Left lung (tissue), 10 donors: ENCODE measurements around the gene MRPL23. TPM values are rescaled to one million over a fixed set of nuclear protein-coding genes. Genes with fewer than 3 reads are reported as not detected.
A peak's percentile ranks its signal among the peaks of the same experiment; 100 is the strongest.

ENCODE experiments used
- ATAC-seq: fragments of 200-7000 bp; cut with Tn5 transposase; one replicate; pipeline ENCODE4 v1.9.1; 2020; ENCODE audit warnings: moderate library complexity
- DNase-seq, 4 donors: peaks; one replicate each; pipeline ENCODE4 v3.0.0-alpha.2; 2013 to 2020
- H3K27ac ChIP-seq, 2 donors: fragments of 200-600 bp; sonication (generic) in 1 of 2; one replicate each; pipeline versions ENCODE4 v1.5.0 to v1.8.0; 2020 to 2021
- H3K27me3 ChIP-seq, 2 donors: fragments of 200-600 bp; sonication (generic) in 1 of 2; one replicate each; pipeline versions ENCODE4 v1.5.0 to v1.8.0; 2020 to 2021
- H3K36me3 ChIP-seq, 2 donors: fragments of 200-600 bp; sonication (generic) in 1 of 2; one replicate each; pipeline versions ENCODE4 v1.5.0 to v1.8.0; 2020 to 2021
- H3K4me1 ChIP-seq, 2 donors: fragments of 200-600 bp; one replicate each; pipeline ENCODE4 v1.8.0; 2021
- H3K4me3 ChIP-seq, 2 donors: fragments of 200-600 bp; sonication (generic) in 1 of 2; one replicate each; pipeline versions ENCODE4 v1.5.0 to v1.8.0; 2020 to 2021; ENCODE audit warnings: mild to moderate bottlenecking in 1 of 2
- H3K9me3 ChIP-seq, 2 donors: fragments of 200-600 bp; sonication (generic) in 1 of 2; one replicate each; pipeline versions ENCODE4 v1.5.0 to v1.8.0; 2020 to 2021
- intact Hi-C, 2 donors: fragments of 100-400 bp; cut with DNase I; formaldehyde crosslinking; loops; one replicate each; pipeline versions ENCODE4 v1.11.2 to v1.14.2; 2022
- polyA plus RNA-seq, 6 donors: library from polyadenylated mRNA; unstranded; fragments of 120-200 nt; gene quantifications; one replicate each; pipeline ENCODE4 v1.2.1, GENCODE V29; 2013; ENCODE audit not compliant: insufficient read length in 6 of 6
- total RNA-seq, 2 donors: library from RNA; stranded (reverse); fragmentation: NEBNext Ultra II Directional; extraction: Animal tissue kit (Norgen Biotek cat#: 25700); gene quantifications; one replicate each; pipeline ENCODE4 v1.2.1, GENCODE V29; 2021
- TF ChIP-seq, protein P1 (sequence below), 2 donors: fragments of 200-600 bp; sonication (generic) in 1 of 2; IDR thresholded peaks; one replicate each; pipeline versions ENCODE4 v1.5.0 to v1.8.0; 2021; ENCODE audit warnings: antibody characterized with exemption in 2 of 2
- donor health status: DM: no; HTN: yes; CAD: no.
- donor health status: DM: no; HTN: no; CAD: no.

Gene MRPL23
- total and polyA plus RNA-seq, 8 donors = 35.1 to 71.6 (median 48.6) TPM

GRCh38 chr11:1921574-1922141 is 25.5 kb upstream of the MRPL23 start:
- no peak overlapping the region for H3K27ac ChIP-seq

GRCh38 chr11:1922481-1923081 is 24.6 kb upstream of the MRPL23 start:
- TF ChIP-seq, protein P1, sequence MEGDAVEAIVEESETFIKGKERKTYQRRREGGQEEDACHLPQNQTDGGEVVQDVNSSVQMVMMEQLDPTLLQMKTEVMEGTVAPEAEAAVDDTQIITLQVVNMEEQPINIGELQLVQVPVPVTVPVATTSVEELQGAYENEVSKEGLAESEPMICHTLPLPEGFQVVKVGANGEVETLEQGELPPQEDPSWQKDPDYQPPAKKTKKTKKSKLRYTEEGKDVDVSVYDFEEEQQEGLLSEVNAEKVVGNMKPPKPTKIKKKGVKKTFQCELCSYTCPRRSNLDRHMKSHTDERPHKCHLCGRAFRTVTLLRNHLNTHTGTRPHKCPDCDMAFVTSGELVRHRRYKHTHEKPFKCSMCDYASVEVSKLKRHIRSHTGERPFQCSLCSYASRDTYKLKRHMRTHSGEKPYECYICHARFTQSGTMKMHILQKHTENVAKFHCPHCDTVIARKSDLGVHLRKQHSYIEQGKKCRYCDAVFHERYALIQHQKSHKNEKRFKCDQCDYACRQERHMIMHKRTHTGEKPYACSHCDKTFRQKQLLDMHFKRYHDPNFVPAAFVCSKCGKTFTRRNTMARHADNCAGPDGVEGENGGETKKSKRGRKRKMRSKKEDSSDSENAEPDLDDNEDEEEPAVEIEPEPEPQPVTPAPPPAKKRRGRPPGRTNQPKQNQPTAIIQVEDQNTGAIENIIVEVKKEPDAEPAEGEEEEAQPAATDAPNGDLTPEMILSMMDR (IDR thresholded peaks at IDR 0.05) = no peak
- no peaks in the 10 kb centered on the region for H3K4me1 ChIP-seq
- H3K27me3 ChIP-seq = peaks cover 0 to 22% of the 10 kb centered on the region in 2 donors
- no peak overlapping the region for H3K4me3 ChIP-seq
- H3K27ac ChIP-seq = no peak overlapping the region
- no peak for ATAC-seq
- DNase-seq = peak in 2 of 4 donors; percentile 22 to 47
- H3K9me3 ChIP-seq = no peaks in the 10 kb centered on the region
- H3K36me3 ChIP-seq = no peaks in the 10 kb centered on the region
- intact Hi-C loops = no loop called here

More at GRCh38 chr11:1921574-1922141, 25.5 kb upstream of the MRPL23 start:
- intact Hi-C loops = no loop called here
- H3K27me3 ChIP-seq = peaks cover 0 to 22% of the 10 kb centered on the region in 2 donors
- TF ChIP-seq, protein P1 (IDR thresholded peaks at IDR 0.05) = no peak
- DNase-seq (peak in 1 of 4 donors; percentile 70), ATAC-seq (no peak)
- no peaks in the 10 kb centered on the region for H3K9me3 ChIP-seq
- no peaks in the 10 kb centered on the region for H3K36me3 ChIP-seq
- H3K4me3 ChIP-seq = no peak overlapping the region
- H3K4me1 ChIP-seq = no peaks in the 10 kb centered on the region

DNA sequence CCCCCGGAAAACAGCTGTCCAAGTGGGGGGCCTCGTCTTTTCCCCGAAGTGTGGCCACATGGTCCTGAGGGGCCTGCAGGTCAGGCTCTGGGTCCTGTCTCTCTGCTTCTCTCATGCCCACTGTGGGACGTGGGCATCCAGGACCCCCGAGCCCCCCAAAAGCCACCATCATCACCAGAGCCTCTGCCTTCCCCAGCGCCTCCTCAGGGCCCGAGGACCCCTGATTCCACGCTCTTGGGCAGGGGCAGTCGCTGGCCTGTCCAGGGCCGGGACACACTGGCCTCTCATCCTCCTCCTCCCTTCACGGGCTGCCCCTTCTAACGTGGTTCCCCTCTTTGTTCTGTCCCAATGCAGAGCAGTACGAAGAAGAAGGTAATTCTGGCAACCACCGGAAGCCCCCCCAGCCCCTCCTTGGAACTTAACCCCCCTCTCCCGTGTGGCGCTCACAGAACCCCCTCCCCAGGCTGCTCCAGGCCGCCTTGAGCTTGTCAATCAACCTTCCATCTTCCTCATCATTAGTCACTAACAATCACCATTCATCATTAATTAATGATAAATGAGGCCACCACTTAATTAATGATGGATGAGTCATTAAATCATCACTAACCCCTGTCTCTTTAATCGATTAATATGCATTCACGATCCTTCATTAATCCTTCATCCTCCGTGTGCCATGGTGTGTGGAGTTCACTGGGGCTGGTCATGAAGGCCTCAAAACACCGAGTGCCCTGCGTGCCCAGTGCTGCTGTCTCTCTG is 23.8 kb upstream of the MRPL23 start:
- TF ChIP-seq, protein P1 (IDR thresholded peaks at IDR 0.05) = no peak
- DNase-seq = peak in 2 of 4 donors; percentile 15 to 61
- ATAC-seq = no peak
- Histone ChIP-seq H3K4me3 (no peak overlapping the region), H3K9me3 (no peaks in the 10 kb centered on the region), H3K27me3 (peaks cover 0 to 22% of the 10 kb centered on the region in 2 donors), H3K36me3 (no peaks in the 10 kb centered on the region), H3K4me1 (no peaks in the 10 kb centered on the region), H3K27ac (no peak overlapping the region)
- intact Hi-C loops = no loop called here

- H3K4me3 ChIP-seq = no peak overlapping the region
- no peak overlapping the region for H3K27ac ChIP-seq
- DNase-seq (peak in 2 of 4 donors; percentile 30 to 73), ATAC-seq (no peak)
- no peaks in the 10 kb centered on the region for H3K4me1 ChIP-seq
- TF ChIP-seq, protein P1 (IDR thresholded peaks at IDR 0.05) = no peak
- no peaks in the 10 kb centered on the region for H3K9me3 ChIP-seq
- no peaks in the 10 kb centered on the region for H3K36me3 ChIP-seq
- intact Hi-C loops = no loop called here
- H3K27me3 ChIP-seq = peaks cover 0 to 21% of the 10 kb centered on the region in 2 donors
These were observed 23.0 kb upstream of the MRPL23 start for GRCh38 chr11:1924181-1924580.
